ENCODE measurements around the gene MEX3D.

Gene MEX3D

GRCh38 chr19:1575323-1576241, 7.5 kb upstream of the MEX3D start:
- ChIA-PET CTCF (interaction anchor here (1.7 kb wide), 1 partner anchor 16 kb away, joined by 5 read pairs; no protein-coding TSS in a partner anchor), POLR2A (no interaction called here)
- no peak for DNase-seq (ENCODE audit: extremely low spot score)
- TF ChIP-seq CTCF (IDR thresholded peaks at IDR 0.05; ENCODE audit: control extremely low read depth, extremely low read depth, low read depth, missing control alignments), result no peak

GRCh38 chr19:1574354-1575136, 6.4 kb upstream of the MEX3D start:
- TF ChIP-seq CTCF (IDR thresholded peaks at IDR 0.05; ENCODE audit: control extremely low read depth, extremely low read depth, low read depth, missing control alignments), result no peak
- POLR2A ChIA-PET, result no interaction called here
- CTCF ChIA-PET, result interaction anchor here (1.7 kb wide), 1 partner anchor 17 kb away, joined by 5 read pairs; no protein-coding TSS in a partner anchor
- DNase-seq (ENCODE audit: extremely low spot score), result no peak

GRCh38 chr19:1572795-1573194, 4.7 kb upstream of the MEX3D start:
- TF ChIP-seq CTCF (IDR thresholded peaks at IDR 0.05; ENCODE audit: control extremely low read depth, extremely low read depth, low read depth, missing control alignments), result no peak
- ChIA-PET CTCF (interaction anchor here (1.1 kb wide), 1 partner anchor 265 kb away, joined by 3 read pairs; no protein-coding TSS in a partner anchor), POLR2A (interaction anchor here (0.7 kb wide), 1 partner anchor 398 kb away, joined by 4 read pairs; no protein-coding TSS in a partner anchor)
- DNase-seq (ENCODE audit: extremely low spot score), result no peak

GRCh38 chr19:1571358-1571757, 3.2 kb upstream of the MEX3D start:
- CTCF ChIA-PET, result interaction anchor here (1.3 kb wide), 1 partner anchor 18 kb away, joined by 3 read pairs; no protein-coding TSS in a partner anchor

GRCh38 chr19:1570836-1571235, 2.7 kb upstream of the MEX3D start:
- no peak for DNase-seq (ENCODE audit: extremely low spot score)
- TF ChIP-seq CTCF (IDR thresholded peaks at IDR 0.05; ENCODE audit: control extremely low read depth, extremely low read depth, low read depth, missing control alignments), result no peak
- ChIA-PET CTCF (interaction anchor here (1.3 kb wide), 1 partner anchor 19 kb away, joined by 3 read pairs; no protein-coding TSS in a partner anchor), POLR2A (no interaction called here)

More at GRCh38 chr19:1571358-1571757, 3.2 kb upstream of the MEX3D start:
- POLR2A ChIA-PET, result no interaction called here
- TF ChIP-seq CTCF (IDR thresholded peaks at IDR 0.05; ENCODE audit: control extremely low read depth, extremely low read depth, low read depth, missing control alignments), result no peak
- DNase-seq (ENCODE audit: extremely low spot score), result no peak

GRCh38 chr19:1569997-1570396, 1.9 kb upstream of the MEX3D start:
- TF ChIP-seq CTCF (IDR thresholded peaks at IDR 0.05; ENCODE audit: control extremely low read depth, extremely low read depth, low read depth, missing control alignments), result no peak
- CTCF ChIA-PET, result interaction anchor here (1.3 kb wide), 1 partner anchor 19 kb away, joined by 3 read pairs; no protein-coding TSS in a partner anchor
- no peak for DNase-seq (ENCODE audit: extremely low spot score)
- POLR2A ChIA-PET, result no interaction called here

All from GM10248 (cell line).